COLO668 (cell line): Measurements from ENCODE around the gene UGCG.
"Not testable (repeated sequence)": the region's sequence is repeated elsewhere in the genome, so short reads cannot be mapped to it uniquely, and the experiment has no call there.

Source experiments
- DNase-seq: peaks from one replicate; lab custom pipeline; 2025; ENCODE audit not compliant: unreplicated experiment; lab: John Stamatoyannopoulos, UW

The UGCG gene

GRCh38 chr9:111895996-111896941 lies at the start of gene UGCG:
UGCG (plus strand) TSS chr9:111896814; CDS start chr9:111897216, 402 bp downstream.
- DNase-seq: peak; percentile 95

DNA sequence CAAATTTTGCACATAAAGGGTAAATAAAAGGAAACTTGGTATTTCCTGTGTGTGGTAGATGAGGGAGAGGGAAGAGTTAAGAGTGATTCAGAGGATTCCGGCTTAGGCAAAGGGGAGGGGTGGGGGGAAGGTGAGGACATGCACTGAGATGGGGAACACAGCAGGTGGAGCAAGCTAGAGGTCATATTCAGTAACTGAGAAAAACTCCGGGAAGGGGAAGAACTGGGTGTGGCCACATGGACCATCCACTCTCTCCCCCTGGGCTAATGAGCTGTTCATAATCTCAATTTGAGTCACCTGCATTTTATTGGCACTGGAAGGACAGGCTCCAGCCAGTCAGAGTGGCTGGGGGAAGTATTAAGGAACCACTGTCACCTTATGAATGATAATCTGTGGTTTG lies 45.1 kb upstream of the UGCG start:
- no peak for DNase-seq

DNA sequence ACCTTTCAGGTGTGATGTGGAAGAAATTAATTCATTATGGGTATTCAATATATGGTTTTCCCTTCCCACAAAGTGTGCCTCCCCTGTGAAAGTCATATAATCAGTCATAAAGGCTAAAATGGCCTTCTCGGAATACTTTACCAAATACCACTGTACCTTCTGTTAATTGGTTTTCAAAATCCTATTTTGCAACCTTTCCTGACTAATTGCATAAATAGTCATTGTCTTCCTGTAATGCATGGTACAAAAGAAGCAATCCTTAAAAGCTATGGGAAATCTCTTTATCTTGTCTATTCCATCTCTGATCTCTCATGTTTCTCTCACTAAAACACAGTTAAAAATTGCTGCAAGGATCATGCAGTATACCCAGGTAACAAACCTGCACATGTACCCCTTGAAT lies 44.3 kb upstream of the UGCG start:
- no peak for DNase-seq

- DNase-seq: no peak
Measured at GRCh38 chr9:111853450-111853827, 43.2 kb upstream of the UGCG start.

- no peak for DNase-seq
Measured at GRCh38 chr9:111854799-111855198, 41.8 kb upstream of the UGCG start.

DNA sequence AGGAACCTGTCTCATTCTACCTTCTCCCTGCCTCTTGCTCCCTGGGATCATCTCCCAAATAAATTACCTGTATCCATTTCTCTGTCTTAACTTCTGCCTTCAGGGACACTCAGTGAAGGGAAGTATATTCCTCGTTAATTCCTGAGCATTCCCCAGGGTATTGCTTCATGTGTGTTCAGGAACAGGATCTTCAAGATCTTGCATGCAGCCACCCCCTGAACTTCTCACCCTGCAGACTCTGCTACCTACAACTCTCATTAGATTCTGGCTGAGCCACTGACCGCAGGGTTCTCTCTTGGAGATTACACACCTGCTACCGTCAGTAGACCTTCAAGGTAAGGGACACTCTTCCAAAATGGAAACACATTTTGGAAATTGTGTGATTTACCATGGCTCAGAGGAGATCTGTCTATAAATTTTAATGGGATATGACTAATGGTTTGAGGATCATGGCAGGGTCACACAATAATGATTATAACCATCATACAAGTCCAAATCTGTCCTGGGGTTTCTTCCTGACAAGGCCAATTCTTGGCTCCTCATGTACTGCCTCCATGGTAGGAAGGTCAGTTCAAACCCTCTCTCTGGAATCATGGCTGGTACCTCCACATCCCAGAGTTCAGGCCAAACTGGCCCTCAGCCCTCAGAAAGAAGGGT lies 38.9 kb upstream of the UGCG start:
- no peak for DNase-seq

- no peak for DNase-seq
Measured at GRCh38 chr9:111860443-111860842, 36.2 kb upstream of the UGCG start.

DNA sequence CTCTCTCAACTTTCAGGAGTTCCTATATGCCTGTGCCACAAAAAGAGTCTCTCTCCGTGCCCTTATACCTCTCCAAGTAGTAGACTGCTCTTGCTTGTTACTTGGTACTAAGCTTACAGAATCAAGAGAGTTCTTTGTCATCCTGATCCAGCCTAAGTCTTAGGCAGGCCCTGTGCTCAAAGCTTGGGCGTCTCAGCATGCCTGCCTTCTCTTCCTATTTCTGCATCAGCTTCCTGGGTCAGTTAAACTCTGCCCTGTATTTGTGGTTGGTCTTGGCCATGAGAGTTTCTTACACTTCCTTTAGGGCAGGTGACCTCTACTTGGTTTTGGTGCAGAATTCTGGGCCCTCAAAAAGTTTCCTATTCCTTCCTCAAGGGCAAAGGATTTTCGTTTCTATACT lies 33.0 kb upstream of the UGCG start:
- DNase-seq: no peak

DNA sequence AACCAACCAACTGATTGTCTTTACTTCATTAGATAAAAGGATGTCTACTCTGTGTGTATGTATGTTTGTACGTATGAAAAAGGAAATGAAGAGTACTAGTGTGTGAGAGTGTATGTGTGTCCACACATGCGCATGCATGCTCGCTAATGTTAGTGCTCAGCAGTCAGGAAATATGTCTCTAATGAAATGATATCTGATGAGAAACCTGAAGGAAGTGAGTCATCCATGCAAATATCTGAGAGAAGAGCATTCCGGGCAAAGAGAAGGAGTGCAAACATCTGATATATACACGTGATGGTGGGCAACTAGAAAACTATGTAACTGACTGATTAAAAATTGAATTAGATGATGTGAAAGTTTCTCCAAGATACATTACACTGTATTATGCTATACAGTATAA lies 29.6 kb upstream of the UGCG start:
- no peak for DNase-seq

- DNase-seq: no peak
Measured at GRCh38 chr9:111868475-111868874, 28.1 kb upstream of the UGCG start.

DNA sequence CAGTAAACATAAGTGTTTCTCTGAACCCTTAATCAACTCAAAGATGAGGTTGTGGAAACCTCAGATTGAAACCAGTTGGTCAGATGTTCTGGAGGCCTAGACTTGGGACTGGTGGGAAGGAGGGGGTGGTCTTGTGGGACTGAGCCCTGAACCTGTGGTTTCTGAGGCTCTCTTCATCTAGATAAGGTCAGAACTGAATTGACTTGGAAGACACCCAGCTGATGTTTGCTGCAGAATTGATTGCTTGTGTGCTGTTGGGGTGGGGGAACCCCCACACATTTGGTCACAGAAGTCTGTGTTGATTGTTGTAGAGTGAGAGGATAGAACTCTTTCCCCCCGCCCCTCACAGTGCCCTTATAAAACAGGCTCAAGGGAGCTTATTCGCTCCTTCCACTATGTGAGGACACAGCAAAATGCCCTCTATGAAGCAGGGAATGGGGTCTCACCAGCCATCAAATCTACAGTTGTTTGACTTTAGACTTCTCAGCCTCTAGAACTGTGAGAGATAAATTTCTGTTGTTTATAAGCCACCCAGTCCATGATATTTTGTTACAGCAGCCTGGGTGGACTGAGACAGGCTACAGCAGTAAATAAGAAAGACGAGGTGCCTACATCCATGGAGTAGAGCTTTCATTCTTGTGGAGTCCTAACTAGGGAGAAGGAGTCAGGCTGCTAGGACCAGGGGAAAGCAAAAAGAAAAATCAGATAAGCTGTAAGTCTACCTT lies 25.7 kb upstream of the UGCG start:
- no peak for DNase-seq

DNA sequence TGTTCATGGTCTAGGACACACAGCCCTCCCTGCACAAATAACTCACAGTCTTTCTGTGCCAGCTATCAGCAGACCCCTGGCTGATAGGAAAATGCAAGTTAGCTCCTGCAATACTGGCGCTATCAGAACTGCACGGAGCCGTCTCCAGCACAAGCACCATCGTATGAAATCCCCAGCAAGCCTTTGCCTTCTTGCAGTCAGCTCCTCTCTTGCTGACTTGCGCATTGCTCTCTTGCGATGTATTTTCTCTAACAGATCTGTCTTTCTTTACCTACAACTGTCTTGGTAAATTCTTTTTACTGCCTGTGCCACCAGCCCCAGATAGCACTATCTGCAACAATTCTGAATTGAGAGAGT lies 25.1 kb upstream of the UGCG start:
- no peak for DNase-seq

GRCh38 chr9:111872886-111873285 lies 23.7 kb upstream of the UGCG start:
- no peak for DNase-seq

- no peak for DNase-seq
Measured at GRCh38 chr9:111873901-111874300, 22.7 kb upstream of the UGCG start.

- no peak for DNase-seq
Measured at GRCh38 chr9:111874500-111874899, 22.1 kb upstream of the UGCG start.

- not testable (repeated sequence) for DNase-seq
Measured at GRCh38 chr9:111875291-111875690, 21.3 kb upstream of the UGCG start.

DNA sequence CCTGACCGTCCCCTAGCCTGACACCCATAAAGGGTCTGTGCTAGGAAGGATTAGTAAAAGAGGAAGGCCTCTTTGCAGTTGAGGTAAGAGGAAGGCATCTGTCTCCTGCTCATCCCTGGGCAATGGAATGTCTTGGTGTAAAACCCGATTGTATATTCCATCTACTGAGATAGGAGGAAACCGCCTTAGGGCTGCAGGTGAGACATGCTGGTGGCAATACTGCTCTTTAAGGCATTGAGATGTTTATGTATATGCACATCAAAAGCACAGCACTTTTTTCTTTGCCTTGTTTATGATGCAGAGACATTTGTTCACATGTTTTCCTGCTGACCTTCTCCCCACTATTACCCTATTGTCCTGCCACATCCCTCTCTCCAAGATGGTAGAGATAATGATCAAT lies 20.9 kb upstream of the UGCG start:
- not testable (repeated sequence) for DNase-seq

DNA sequence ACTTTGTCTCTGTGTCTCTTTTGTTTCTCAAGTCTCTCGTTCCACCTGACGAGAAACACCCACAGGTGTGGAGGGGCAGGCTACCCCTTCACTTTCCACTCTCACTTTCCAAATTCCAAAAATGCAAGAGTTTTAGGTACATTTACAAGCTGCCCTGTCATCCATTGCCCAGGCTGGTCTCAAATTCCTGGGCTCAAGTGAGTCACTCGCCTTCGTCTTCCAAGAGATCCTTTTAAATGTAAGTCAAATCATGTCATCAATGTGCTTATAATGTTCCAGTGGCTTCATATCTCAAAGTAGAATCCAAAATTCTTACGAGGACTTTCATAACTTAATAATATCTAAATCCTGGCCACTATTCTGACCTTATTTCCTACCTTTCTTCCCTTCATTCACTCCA lies 20.4 kb upstream of the UGCG start:
- DNase-seq: no peak

- no peak for DNase-seq
Measured at GRCh38 chr9:111877420-111877819, 19.2 kb upstream of the UGCG start.

GRCh38 chr9:111878946-111879345 lies 17.7 kb upstream of the UGCG start:
- no peak for DNase-seq

GRCh38 chr9:111886983-111887718 lies 9.5 kb upstream of the UGCG start:
- DNase-seq: no peak
